HUES6 (cell line): ENCODE results near the gene CLASP2.
"Not testable (repeated sequence)": the region's sequence is repeated elsewhere in the genome, so short reads cannot be mapped to it uniquely, and the experiment has no call there.

Experiments used
- H3K27ac ChIP-seq: 2 replicates; pipeline ENCODE4 v1.7.0; 2013; ENCODE audit warnings: low read depth, mild to moderate bottlenecking, low read length, inconsistent platforms
- H3K27me3 ChIP-seq: 2 replicates; pipeline ENCODE4 v1.6.1; 2013; ENCODE audit warnings: low read length; ENCODE audit not compliant: control insufficient read depth, insufficient read depth
- H3K36me3 ChIP-seq: 2 replicates; pipeline ENCODE4 v1.6.1; 2013; ENCODE audit warnings: low read length; ENCODE audit not compliant: control insufficient read depth, insufficient read depth
- H3K4me1 ChIP-seq: 2 replicates; pipeline ENCODE4 v1.6.1; 2013; ENCODE audit warnings: low read length; ENCODE audit not compliant: control insufficient read depth, insufficient read depth
- H3K4me3 ChIP-seq: 2 replicates; pipeline ENCODE4 v1.5.1; 2013; ENCODE audit warnings: low read depth, low read length
- H3K9ac ChIP-seq: one replicate; pipeline ENCODE4 v1.6.1; 2013; ENCODE audit warnings: mild to moderate bottlenecking, low read length
- H3K9me3 ChIP-seq: 2 replicates; pipeline ENCODE4 v1.6.1; 2013; ENCODE audit warnings: low read depth, low read length; ENCODE audit not compliant: control insufficient read depth, insufficient read depth

CLASP2 gene

GRCh38 chr3:33690341-33690740, 27.7 kb downstream of the CLASP2 start:
- H3K4me1 ChIP-seq = no peaks in the 10 kb centered on the region
- no peaks in the 10 kb centered on the region for H3K27me3 ChIP-seq
- no peaks in the 10 kb centered on the region for H3K9me3 ChIP-seq
- H3K9ac ChIP-seq = no peak overlapping the region
- peaks cover 18% of the 10 kb centered on the region for H3K36me3 ChIP-seq
- no peak overlapping the region for H3K4me3 ChIP-seq
- H3K27ac ChIP-seq = no peak overlapping the region

- Histone ChIP-seq H3K4me1 (no peaks in the 10 kb centered on the region), H3K4me3 (no peak overlapping the region), H3K36me3 (peaks cover 31% of the 10 kb centered on the region), H3K27ac (no peak overlapping the region), H3K9ac (no peak overlapping the region), H3K27me3 (no peaks in the 10 kb centered on the region), H3K9me3 (no peaks in the 10 kb centered on the region)
Observed at GRCh38 chr3:33687406-33688010, 30.5 kb downstream of the CLASP2 start.

GRCh38 chr3:33682770-33683169, 35.3 kb downstream of the CLASP2 start:
- no peaks in the 10 kb centered on the region for H3K4me1 ChIP-seq
- no peak overlapping the region for H3K9ac ChIP-seq
- no peak overlapping the region for H3K4me3 ChIP-seq
- H3K9me3 ChIP-seq = peaks cover 6% of the 10 kb centered on the region; the same call in 1 of the 2 replicates
- peaks cover 49% of the 10 kb centered on the region for H3K36me3 ChIP-seq
- H3K27me3 ChIP-seq = no peaks in the 10 kb centered on the region
- H3K27ac ChIP-seq = no peak overlapping the region

- H3K27me3 ChIP-seq = no peaks in the 10 kb centered on the region
- no peaks in the 10 kb centered on the region for H3K4me1 ChIP-seq
- H3K36me3 ChIP-seq = peaks cover 49% of the 10 kb centered on the region
- peaks cover 6% of the 10 kb centered on the region; the same call in 1 of the 2 replicates for H3K9me3 ChIP-seq
- no peak overlapping the region for H3K9ac ChIP-seq
- H3K4me3 ChIP-seq = no peak overlapping the region
- no peak overlapping the region for H3K27ac ChIP-seq
Observed at GRCh38 chr3:33681667-33682066, 36.4 kb downstream of the CLASP2 start.

DNA sequence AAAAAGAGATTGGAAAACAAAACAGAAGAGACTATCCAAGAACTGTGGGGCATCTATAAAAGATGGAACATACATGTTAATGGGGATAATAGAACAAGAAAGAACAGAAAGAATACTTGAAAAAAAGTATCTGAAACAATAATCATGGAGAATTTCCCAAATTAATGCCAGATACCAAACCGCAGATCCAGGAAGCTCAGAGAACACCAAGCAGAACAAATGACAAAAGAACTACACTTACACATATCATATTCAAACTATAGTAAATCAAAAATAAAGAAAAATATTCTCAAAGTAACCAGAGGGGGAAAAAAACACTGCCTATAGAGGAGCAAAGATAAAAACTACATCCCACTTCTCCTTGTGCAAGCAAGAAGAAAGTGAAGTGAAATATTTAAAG, 40.0 kb downstream of the CLASP2 start:
- Histone ChIP-seq H3K4me3 (no peak overlapping the region), H3K36me3 (peaks cover 32% of the 10 kb centered on the region), H3K27ac (no peak overlapping the region), H3K27me3 (no peaks in the 10 kb centered on the region), H3K4me1 (no peaks in the 10 kb centered on the region), H3K9me3 (peaks cover 6% of the 10 kb centered on the region; the same call in 1 of the 2 replicates), H3K9ac (no peak overlapping the region)

DNA sequence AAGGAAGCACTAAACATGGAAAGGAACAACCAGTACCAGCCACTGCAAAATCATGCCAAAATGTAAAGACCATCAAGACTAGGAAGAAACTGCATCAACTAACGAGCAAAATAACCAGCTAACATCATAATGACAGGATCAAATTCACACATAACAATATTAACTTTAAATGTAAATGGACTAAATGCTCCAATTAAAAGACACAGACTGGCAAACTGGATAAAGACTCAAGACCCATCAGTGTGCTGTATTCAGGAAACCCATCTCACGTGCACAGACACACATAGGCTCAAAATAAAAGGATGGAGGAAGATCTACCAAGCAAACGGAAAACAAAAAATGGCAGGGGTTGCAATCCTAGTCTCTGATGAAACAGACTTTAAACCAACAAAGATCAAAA, 44.6 kb downstream of the CLASP2 start:
- not testable (repeated sequence) for H3K4me1 ChIP-seq, H3K27me3 ChIP-seq, H3K27ac ChIP-seq, H3K9ac ChIP-seq, H3K4me3 ChIP-seq, H3K9me3 ChIP-seq
- H3K36me3 ChIP-seq = peaks cover 14% of the 10 kb centered on the region

- Histone ChIP-seq H3K4me3 (no peak overlapping the region), H3K9me3 (no peaks in the 10 kb centered on the region), H3K36me3 (peaks cover 11% of the 10 kb centered on the region), H3K27me3 (no peaks in the 10 kb centered on the region), H3K4me1 (no peaks in the 10 kb centered on the region), H3K9ac (no peak overlapping the region), H3K27ac (no peak overlapping the region)
Observed at GRCh38 chr3:33668618-33669017, 49.4 kb downstream of the CLASP2 start.

DNA sequence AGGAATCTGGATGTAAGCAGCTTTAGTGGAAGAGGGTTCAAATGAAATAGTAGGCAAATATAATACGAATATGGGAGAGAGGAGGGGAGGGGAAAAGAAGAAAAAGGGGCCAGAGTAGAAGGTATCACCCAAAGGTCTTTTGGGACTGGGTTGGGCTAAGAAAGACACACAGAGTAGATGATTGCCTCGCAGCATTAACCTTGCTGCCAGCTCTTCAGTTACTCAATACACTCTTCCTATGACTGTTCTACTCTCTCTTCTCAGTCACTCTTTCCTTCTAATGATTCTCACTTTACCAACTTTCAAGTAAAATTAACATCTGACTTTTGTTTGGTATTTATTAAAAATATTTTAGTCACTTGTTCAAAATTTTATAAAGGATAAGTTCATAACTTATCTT, 52.8 kb downstream of the CLASP2 start:
- Histone ChIP-seq H3K4me3 (no peak overlapping the region), H3K27ac (no peak overlapping the region), H3K9me3 (no peaks in the 10 kb centered on the region), H3K9ac (no peak overlapping the region), H3K4me1 (peaks cover 3% of the 10 kb centered on the region), H3K36me3 (0 out of 2 replicates have a peak, but pooled peaks cover under 1% of the 10 kb centered on the region), H3K27me3 (no peaks in the 10 kb centered on the region)

- H3K9ac ChIP-seq = no peak overlapping the region
- H3K27ac ChIP-seq = no peak overlapping the region
- H3K36me3 ChIP-seq = no peaks in the 10 kb centered on the region
- peaks cover 11% of the 10 kb centered on the region for H3K4me1 ChIP-seq
- H3K4me3 ChIP-seq = no peak overlapping the region
- H3K9me3 ChIP-seq = no peaks in the 10 kb centered on the region
- H3K27me3 ChIP-seq = no peaks in the 10 kb centered on the region
Observed at GRCh38 chr3:33664195-33664594, 53.9 kb downstream of the CLASP2 start.

- Histone ChIP-seq H3K9me3 (no peaks in the 10 kb centered on the region), H3K27ac (no peak overlapping the region), H3K36me3 (no peaks in the 10 kb centered on the region), H3K4me1 (peaks cover 15% of the 10 kb centered on the region), H3K27me3 (no peaks in the 10 kb centered on the region), H3K4me3 (no peak overlapping the region), H3K9ac (no peak overlapping the region)
Observed at GRCh38 chr3:33663042-33663441, 55.0 kb downstream of the CLASP2 start.

GRCh38 chr3:33659856-33660434, 58.1 kb downstream of the CLASP2 start:
- Histone ChIP-seq H3K36me3 (no peaks in the 10 kb centered on the region), H3K27me3 (no peaks in the 10 kb centered on the region), H3K27ac (no peak overlapping the region), H3K9ac (no peak overlapping the region), H3K4me1 (peaks cover 20% of the 10 kb centered on the region), H3K4me3 (peak overlapping the region; percentile 54), H3K9me3 (no peaks in the 10 kb centered on the region)
